Activated T-cell treated with anti-CD3 and anti-CD28 coated beads, Interleukin-2, amount 50 U/mL, for 1 hour (primary cell): ENCODE results near the gene NUDT9.
"Not testable (repeated sequence)": the region's sequence is repeated elsewhere in the genome, so short reads cannot be mapped to it uniquely, and the experiment has no call there.

Experiments
- DNase-seq: peaks from one replicate; pipeline ENCODE4 v3.0.0-alpha.2; 2020

NUDT9 gene

DNA sequence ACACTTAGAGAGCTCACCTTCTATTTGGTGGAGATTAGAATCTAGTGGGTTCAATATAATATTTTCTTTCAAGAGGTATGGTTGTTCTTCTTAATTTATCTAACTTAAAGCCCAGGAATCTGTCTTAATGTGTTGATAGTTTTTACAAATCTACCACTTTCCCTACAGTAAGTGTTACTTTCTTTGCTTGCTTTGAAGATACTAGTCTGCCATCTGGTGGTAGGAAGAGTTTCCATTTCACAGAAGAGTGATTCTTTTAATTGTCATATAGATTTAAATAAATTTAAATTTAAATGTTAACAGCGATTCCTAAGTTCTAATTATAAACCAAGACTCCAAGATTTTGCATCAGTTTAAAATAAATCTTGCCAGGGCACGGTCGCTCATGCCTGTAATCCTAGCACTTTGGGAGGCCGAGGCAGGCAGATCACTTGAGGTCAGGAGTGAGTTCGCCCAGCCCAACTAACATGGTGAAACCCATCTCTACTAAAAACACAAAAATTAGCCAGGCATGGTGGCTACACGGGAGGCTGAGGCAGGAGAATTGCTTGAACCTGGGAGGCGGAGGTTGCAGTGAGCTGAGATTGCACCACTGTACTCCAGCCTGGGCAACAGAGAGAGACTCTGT is 43.5 kb downstream of the NUDT9 start:
- DNase-seq, result no peak

DNA sequence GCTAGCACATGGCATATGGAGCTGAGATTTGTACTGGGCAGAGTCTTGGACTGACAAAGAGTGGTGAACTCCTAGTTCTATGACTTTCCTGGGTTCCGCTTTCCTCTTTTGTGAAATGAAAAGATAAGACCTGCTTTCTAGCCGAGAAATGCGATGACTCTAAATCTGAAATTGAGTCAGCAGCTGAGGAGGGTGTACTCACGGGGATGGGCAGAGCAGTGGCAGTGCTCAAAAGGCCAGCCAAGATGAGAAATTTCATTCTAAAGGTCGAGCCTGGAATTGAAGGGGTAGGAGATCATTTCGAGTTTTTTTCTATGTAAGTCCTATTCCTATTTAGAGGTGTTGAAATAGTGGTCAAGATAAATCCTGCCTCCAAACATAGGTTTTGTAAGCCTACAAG is 47.0 kb downstream of the NUDT9 start:
- DNase-seq, result no peak

DNA sequence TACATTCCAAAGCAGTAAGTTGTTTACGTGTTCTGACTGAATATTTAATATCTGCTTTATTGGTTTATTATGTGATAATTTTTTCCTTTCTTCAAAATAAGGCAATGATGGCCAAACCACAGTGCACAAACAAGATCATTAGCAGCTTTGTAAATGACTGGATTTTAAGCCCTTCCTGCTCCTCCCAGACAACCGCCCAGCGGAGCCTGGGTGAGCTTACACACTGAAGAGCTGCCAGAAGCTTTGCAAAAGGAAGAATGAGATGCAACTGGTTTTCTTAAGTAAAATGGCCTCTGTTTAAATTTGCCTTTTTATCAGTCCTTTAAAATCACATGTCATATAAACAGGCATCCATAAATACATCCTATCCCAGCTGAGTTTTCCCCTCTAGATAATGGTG is 54.6 kb downstream of the NUDT9 start:
- DNase-seq, result no peak

DNA sequence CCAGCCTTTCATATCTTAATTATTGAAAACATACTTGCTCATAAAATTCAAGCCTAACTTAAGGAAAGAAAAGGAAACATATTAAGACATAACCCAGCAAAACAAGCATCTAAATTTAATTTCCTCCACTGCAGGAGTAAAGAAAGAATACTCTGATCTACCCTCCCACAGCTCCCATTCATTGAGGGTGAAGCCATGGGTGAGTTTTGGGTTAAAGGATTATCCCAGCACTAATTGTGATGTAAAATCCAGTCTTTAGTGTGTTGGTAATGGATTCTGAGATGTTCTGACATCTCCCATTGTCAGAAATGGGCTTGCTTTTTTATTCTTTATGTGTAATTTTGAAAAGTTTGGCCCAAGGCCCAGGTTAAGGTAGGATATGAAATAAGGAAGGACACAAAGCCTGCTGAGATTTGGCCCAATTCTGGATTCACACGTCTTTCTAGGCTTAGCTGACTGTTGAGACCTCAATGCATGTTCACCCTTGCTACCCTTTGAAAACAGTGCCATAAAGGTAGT is 56.4 kb downstream of the NUDT9 start:
- no peak for DNase-seq

DNA sequence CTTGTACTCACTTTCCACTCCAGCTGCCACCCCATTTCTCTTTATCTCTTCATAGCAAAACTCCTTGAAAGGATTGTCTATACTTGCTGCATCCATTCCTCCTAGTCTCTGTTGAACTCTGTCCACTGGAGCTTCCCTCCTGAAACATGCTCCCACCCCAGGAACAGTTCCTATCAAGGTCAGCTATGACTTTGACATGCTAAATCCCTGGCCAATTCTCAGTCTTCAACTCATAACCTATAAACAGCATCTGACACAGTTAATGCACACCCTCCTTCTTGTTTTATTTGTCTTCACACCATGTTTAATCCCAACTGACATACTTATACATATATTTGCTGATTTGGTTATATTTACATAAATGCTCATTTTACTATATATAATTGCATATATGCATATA is 59.0 kb downstream of the NUDT9 start:
- DNase-seq, result no peak

DNA sequence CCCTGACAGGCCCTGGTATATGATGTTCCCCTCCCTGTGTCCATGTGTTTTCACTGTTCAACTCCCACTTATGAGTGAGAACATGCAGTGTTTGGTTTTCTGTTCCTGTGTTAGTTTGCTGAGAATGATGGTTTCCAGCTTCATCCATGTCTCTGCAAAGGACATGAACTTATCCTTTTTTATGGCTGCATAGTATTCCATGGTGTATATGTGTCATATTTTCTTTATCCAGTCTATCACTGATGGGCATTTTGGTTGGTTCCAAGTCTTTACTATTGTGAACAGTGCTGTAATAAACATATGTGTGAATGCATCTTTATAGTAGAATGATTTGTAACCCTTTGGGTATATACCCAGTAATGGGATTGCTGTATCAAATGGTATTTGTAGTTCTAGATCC is 60.9 kb downstream of the NUDT9 start:
- not testable (repeated sequence) for DNase-seq

DNA sequence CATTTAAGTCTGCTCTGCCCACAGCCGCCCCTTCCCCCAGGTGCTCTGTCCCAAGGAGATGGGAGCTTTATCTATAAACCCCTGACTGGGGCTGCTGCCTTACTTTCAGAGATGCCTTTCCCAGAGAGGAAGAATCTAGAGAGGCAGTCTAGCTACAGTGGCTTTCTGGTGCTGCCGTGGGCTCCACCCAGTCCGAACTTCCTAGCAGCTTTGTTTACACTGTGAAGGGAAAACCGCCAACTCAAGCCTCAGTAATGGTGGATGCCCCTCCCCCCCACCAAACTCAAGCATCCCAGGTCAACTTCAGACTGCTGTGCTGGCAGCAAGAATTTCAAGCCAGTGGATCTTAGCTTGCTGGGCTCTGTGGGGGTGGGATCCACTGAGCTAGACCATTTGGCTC is 66.3 kb downstream of the NUDT9 start:
- DNase-seq, result not testable (repeated sequence)

DNA sequence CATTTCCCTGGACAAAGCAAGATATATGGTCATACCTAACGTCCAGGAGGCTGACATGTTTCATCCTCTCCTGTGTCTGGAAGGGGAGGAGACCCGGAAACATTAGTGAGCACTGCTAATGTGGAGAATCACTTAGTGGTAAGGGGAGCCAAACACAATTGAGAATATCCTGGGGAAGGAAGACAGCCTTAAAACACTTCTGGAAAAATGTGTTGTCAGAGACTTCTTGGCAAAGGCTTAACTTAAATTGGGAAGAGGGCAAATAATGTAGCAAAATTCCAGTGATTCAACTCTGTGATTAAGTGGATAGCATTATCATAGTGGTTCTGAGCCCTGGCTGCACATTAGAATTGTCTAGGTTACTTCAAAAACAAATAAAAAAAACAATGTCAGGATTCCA is 67.3 kb downstream of the NUDT9 start:
- no peak for DNase-seq

DNA sequence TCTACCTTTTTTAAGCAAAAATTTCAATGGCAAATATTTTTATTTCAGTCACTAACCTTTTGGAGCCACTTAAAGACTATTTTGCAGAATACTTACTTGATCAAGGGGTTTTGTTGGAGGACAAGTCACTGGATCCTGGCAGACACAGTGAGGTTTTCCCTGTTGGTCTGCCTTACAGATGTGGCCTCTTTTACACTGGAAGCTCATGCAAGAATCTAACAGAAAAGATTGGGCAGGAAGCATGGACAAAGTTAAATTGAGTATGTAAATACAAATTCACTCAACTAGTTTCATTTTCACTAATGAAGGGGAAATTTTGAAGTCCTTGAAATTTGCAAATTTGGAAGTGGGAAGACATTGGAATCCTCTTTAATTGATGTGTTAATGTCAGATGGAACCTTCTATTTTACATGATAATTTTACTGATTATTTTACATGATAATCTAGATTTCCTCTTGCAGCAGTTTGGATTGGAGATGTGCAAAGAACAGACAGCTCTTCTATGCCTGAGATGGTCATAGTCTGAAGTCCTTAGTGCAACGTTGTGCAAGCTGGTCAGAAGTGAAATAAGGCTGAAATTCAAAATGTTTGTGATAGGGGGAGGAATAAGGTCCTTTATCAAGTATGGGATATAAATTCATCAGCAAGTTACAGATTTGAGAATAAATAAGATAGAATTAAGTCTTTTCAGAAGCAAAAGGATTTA is 68.4 kb downstream of the NUDT9 start:
- no peak for DNase-seq

DNA sequence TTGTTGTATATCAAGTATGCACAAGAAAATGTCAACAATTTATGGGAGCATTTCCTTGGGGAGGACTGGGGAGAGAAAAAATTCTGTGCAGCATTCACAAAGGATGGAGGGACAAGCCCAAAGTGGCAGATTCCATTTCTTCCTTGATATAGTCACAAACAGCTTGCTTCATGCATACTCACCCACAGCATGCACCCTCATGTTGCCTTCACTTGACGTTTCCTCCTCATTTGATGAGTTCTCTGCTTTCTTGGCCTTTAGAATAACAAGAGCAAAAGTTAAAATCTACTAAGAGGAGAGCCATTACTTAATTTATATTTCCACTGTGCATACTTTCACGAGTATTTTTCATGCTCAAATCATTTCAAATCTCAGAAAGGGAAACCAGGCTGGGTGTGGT is 69.1 kb downstream of the NUDT9 start:
- DNase-seq, result no peak

DNA sequence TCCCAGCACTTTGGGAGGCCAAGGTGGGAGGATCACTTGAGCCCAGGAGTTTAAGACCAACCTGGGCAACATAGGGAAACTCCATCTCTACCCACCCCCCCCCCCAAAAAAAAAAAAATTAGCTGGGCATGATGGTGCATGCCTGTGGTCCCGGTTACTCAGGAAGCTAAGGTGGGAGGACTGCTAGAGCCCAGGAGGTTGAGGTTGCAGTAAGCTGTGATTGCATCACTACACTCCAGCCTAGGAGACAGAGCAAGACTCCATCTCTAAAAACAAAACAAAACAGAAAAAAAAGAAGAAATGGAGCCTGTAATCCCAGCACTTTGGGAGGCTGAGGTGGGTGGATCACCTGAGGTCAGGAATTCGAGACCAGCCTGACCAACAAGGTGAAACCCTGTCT is 69.5 kb downstream of the NUDT9 start:
- not testable (repeated sequence) for DNase-seq

DNA sequence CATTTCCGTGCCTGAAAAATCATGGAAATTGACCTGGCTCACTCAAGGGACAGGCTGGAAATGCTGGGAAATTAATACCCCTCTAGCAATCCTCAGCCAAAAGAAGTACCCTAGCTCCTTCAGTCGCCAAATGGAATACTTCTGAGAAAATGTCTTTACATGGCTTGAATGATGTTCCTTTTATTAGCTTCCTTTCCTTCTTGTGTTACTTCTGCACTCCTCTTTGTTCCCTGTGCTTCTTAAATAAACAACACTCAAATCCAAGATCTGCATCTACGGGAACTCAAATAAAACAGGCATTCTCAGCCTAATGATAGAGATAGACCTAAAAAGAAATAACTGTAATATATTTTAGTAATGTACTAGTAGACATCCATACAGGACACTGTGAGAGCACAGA is 70.7 kb downstream of the NUDT9 start:
- DNase-seq, result no peak

DNA sequence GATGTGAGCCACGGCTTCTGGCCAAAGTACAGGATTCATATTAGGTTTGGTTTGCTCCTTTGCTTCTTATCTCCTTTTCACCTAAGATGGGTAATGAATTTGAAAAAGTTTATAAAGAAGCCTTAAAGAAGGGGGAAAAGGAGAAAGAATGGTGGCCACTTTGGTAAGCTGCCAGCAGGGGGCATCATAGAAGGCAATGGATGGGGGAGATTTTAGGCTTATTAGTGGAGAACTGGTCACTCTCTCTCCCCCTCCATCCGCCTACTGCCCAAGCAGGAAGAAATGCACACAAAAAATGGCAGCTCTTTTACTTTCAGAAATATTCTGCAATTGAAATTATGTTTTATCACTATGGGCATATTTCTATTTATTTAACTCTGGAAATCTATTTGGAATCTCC is 74.8 kb downstream of the NUDT9 start:
- no peak for DNase-seq

DNA sequence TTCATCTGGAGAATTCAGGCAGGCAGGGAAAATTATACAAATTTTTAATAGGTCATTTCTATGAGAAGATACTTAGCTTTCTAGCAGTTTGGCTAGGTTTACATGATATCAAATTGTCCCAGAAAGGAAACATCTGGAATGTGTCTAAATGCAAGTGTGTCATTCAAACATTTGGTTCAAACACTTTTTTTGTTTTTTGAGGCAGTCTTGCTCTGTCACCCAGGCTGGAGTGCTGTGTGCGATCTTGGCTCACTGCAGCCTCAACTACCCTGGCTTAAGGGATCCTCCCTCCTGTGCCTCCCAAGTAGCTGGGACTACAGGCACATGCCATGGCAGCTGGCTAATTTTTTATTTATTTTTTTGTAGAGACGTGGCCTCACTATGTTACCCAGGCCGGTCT is 75.2 kb downstream of the NUDT9 start:
- no peak for DNase-seq

DNA sequence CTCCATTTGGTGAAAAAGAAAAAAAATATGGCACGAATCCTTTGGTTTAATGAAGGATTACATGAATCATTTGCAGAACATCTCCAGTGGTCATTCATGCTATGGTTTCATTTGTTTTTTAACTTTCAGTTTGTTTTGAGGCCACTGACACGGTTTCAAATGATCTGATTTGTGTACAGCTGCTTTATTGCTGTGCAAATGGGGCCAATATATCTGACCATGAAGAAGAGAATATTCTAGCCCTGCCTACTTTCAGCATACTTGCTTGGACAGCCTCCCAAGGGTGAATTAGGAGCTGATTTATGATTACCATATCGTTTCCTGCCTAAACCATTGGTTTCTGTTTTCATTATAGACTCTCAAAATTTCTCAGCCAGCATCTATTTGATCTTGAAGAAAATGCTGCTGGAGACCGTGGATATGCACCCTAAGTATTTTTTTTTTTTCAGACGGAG is 76.1 kb downstream of the NUDT9 start:
- DNase-seq, result no peak

DNA sequence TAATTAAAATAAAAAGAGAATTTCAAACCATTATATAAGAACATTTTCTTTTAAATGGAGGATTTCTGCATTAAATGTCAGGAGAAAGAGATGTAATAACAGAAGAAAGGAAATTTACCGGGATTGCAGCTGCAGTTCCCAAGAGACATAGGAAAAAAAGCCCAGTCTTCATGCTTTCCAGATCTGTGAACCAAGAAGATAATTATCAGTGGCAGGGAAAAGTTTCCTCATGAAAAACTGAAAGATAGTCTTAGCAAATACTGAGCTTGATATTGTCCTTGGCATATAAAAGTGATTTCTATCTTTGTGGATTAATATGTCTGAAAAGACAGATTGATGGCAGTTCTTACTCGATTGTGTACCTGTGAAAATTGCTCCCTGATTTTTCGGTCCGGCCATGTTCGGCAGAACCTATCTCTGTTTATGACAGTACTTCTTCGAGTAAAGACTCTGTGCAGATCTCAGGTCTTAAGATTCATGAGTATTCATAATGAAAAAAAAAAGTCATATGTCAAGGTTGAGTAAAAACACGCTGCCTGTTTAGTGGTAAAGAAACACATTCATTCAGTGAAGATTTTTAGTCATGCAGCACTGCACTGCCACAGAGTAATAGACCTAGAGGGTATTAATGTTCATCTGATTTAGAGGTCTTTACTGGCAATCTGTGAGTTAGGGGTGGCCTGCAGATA is 77.2 kb downstream of the NUDT9 start:
- DNase-seq, result no peak

DNA sequence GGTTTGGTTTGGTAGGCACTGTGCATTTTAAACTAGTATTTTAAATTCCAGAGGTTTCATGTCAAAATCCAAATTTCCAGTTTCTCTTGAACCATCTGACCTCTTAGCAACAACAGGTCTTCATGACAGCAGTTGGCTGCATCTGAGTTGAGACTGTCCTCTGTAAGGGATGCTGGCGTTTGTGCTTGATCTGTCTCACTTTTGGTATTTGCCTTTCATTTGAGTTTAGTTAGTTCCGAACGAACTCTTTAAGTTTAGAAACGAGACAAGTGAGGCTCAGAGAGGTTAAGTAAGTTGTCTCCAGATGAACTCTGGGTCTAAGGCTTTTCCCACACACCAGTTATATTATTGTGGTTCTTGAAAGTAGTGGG is 77.7 kb downstream of the NUDT9 start:
- no peak for DNase-seq

DNA sequence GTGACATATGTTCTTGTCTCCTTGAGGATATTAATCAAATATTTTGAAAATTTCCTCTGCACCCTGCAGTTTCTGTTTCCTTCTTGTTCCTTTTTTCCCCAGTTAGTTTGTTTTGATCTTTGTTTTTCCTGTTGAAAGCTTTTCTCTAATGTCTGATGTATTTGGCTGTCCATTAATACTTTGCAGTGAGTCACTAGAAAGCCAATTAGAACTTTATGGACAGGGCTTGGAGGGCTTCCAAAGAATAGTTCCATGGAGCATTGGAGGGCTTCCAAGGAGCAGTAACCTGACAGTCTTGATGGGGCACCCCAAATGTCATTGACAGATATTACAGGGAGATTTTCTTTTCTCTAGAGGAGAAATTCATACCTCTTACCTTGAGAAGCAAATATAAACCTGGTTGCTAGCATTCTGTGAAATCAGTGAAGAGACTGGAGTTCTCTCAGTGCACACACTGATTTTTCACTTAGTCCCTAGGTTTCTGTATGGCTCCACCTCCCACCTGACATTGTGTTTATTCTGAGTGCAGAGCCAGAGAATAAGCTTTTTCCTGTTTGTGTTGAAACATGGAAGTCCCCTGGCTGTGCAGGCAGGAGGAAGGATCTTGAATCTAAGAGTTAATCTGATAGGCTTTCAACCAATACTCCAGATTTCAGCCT is 80.3 kb downstream of the NUDT9 start:
- no peak for DNase-seq

DNA sequence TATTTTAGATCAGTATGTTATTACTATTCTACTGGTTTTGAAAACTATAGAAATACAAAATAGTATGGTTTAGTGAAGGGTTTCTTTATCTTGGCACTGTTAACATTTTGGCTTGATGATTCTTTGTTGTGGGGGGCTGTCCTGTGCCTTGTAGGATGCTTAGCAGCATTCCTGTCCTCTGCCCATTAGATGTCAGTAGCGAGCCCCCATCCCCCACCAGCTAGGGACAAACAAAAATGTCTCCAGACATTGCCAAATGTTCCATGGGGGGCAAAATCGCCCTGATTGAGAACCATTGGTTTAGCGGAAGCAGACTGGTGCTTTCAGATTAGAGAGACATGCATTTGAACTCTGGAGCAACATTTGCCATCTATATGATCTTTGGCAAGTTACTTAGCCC is 83.5 kb downstream of the NUDT9 start:
- no peak for DNase-seq

DNA sequence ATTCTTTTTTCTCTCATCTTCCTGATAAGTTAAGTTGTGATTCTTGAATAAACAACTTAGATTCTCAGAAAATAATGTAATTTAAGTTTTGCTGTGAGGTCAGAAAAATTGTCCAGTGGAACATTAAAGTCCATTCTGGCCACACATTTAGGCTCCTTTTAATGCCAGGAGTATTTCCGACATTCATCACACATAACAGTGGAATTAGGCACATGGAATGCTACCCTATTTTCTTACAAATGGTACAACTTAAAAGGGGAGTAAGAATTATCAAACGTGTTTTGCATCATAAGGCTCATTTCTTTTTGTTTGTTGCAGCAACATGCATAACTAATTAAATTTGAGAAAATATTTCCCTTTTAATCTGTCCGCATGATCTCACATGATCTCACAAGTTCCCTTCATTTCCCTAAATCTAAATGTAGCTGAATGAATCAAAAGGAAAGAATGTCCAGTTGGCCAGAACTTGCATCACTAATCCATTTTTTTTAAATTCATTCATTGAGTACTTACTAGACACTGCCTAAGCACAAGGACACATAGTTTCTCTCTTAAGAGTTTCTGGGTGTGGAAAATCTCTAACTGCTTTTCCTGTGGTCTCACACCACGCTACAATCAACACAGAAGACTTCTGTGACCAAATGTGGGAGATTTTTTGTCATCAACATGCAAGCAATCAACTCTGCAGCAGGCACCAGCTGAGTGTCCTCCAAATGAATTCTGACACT is 84.8 kb downstream of the NUDT9 start:
- no peak for DNase-seq
